IMR-90 (cell line): ENCODE results near the gene WDR17. TPM values are rescaled to one million over a fixed set of nuclear protein-coding genes. Genes with fewer than 3 reads are reported as not detected.

ENCODE experiments used
- ATAC-seq: fragments of 200-7000 bp; cut with Tn5 transposase; 2 replicates; pipeline ENCODE4 v1.9.1; 2020; ENCODE audit warnings: low read depth, mild to moderate bottlenecking, moderate library complexity
- BruUV-seq: library from RNA; stranded (reverse); fragments of 400-500 nt; replicated peaks from 2 replicates; lab custom pipeline; 2021; lab: Mats Ljungman, UMichigan
- CTCF ChIA-PET: fragments of 300-600 bp; formaldehyde crosslinking; extraction: SDS; loops from one replicate; lab custom pipeline; 2021; ENCODE audit warnings: antibody characterized with exemption; lab: Yijun Ruan, JAX
- POLR2A ChIA-PET: fragments of 300-600 bp; sonication (Branson Sonifier 250); formaldehyde crosslinking; loops from one replicate; lab custom pipeline; 2022; ENCODE audit warnings: antibody characterized with exemption; ENCODE audit not compliant: unreplicated experiment; lab: Charles Lee
- DNase-seq: peaks from one replicate; pipeline ENCODE4 v3.0.0; 2013
- H2AFZ ChIP-seq: replicated peaks from 2 replicates; pipeline ENCODE3; 2013; ENCODE audit warnings: low read length, mild to moderate bottlenecking; ENCODE audit not compliant: poor library complexity
- H2AK5ac ChIP-seq: 2 replicates; pipeline ENCODE4 v1.6.1; 2013; ENCODE audit warnings: low read depth, low read length, inconsistent platforms
- H2AK9ac ChIP-seq: replicated peaks from 2 replicates; pipeline ENCODE3; 2013; ENCODE audit warnings: mild to moderate bottlenecking, low read depth, low read length, moderate library complexity; ENCODE audit not compliant: poor library complexity
- H2BK120ac ChIP-seq: 2 replicates; pipeline ENCODE4 v1.6.1; 2013; ENCODE audit warnings: low read depth, low read length, inconsistent platforms
- H2BK15ac ChIP-seq: 3 replicates; pipeline ENCODE4 v1.6.1; 2013; ENCODE audit warnings: low read depth, low read length, inconsistent platforms
- H2BK20ac ChIP-seq: 2 replicates; pipeline ENCODE4 v1.6.1; 2013; ENCODE audit warnings: low read depth, mild to moderate bottlenecking, inconsistent platforms, low read length, moderate library complexity
- H2BK5ac ChIP-seq: 2 replicates; pipeline ENCODE4 v1.6.1; 2013; ENCODE audit warnings: mild to moderate bottlenecking, low read depth, low read length, inconsistent platforms; ENCODE audit not compliant: poor library complexity, severe bottlenecking
- H3K14ac ChIP-seq: replicated peaks from 2 replicates; pipeline ENCODE4 v1.6.1; 2013; ENCODE audit warnings: low read depth, low read length, inconsistent platforms
- H3K18ac ChIP-seq: 2 replicates; pipeline ENCODE4 v1.6.1; 2013; ENCODE audit warnings: low read depth, low read length, control low read depth
- H3K23ac ChIP-seq: 2 replicates; pipeline ENCODE4 v1.6.1; 2013; ENCODE audit warnings: low read depth, low read length, inconsistent platforms
- H3K27ac ChIP-seq: 2 replicates; pipeline ENCODE4 v1.5.1; 2013; ENCODE audit warnings: mild to moderate bottlenecking, control low read depth, low read length; ENCODE audit not compliant: insufficient read depth
- H3K27me3 ChIP-seq: 2 replicates; pipeline ENCODE4 v1.6.1; 2013; ENCODE audit warnings: low read length; ENCODE audit not compliant: control insufficient read depth, insufficient read depth
- H3K36me3 ChIP-seq: 2 replicates; pipeline ENCODE4 v1.6.1; 2013; ENCODE audit warnings: low read length, mixed read lengths; ENCODE audit not compliant: control insufficient read depth, insufficient read depth
- H3K4ac ChIP-seq: 2 replicates; pipeline ENCODE4 v1.6.1; 2013; ENCODE audit warnings: low read depth, low read length, inconsistent platforms
- H3K4me1 ChIP-seq: 2 replicates; pipeline ENCODE4 v1.6.1; 2013; ENCODE audit warnings: low read length, mixed read lengths; ENCODE audit not compliant: control insufficient read depth, insufficient read depth
- H3K4me2 ChIP-seq: 2 replicates; pipeline ENCODE4 v1.6.1; 2013; ENCODE audit warnings: low read depth, mild to moderate bottlenecking, control low read depth, low read length, moderate library complexity
- H3K4me3 ChIP-seq: 2 replicates; pipeline ENCODE4 v1.5.1; 2013; ENCODE audit warnings: low read depth, mild to moderate bottlenecking, control low read depth, low read length, moderate library complexity; ENCODE audit not compliant: insufficient read depth
- H3K56ac ChIP-seq: 2 replicates; pipeline ENCODE4 v1.6.1; 2013; ENCODE audit warnings: low read length, inconsistent platforms; ENCODE audit not compliant: insufficient read depth; ENCODE audit errors: extremely low read depth
- H3K79me1 ChIP-seq, 2 experiments: 2 replicates each; pipeline ENCODE4 v1.6.1; 2013; ENCODE audit warnings: low read length in 2 of 2, inconsistent platforms in 1 of 2, low read depth in 1 of 2
- H3K9ac ChIP-seq: 2 replicates; pipeline ENCODE4 v1.6.1; 2013; ENCODE audit warnings: low read depth, low read length, control low read depth
- H3K9me1 ChIP-seq: 2 replicates; pipeline ENCODE4 v1.6.1; 2013; ENCODE audit warnings: low read length, inconsistent platforms; ENCODE audit not compliant: insufficient read depth
- H3K9me3 ChIP-seq: 2 replicates; pipeline ENCODE4 v1.6.1; 2013; ENCODE audit warnings: low read length; ENCODE audit not compliant: control insufficient read depth, insufficient read depth
- H4K20me1 ChIP-seq: 2 replicates; pipeline ENCODE4 v1.6.1; 2013; ENCODE audit warnings: low read length, inconsistent platforms; ENCODE audit not compliant: insufficient read depth
- H4K5ac ChIP-seq: 2 replicates; pipeline ENCODE4 v1.6.1; 2013; ENCODE audit warnings: mild to moderate bottlenecking, low read depth, low read length, control low read depth
- H4K8ac ChIP-seq, 2 experiments: 2 replicates each; pipeline ENCODE4 v1.6.1; 2013; ENCODE audit warnings: low read depth in 2 of 2, low read length in 2 of 2, control low read depth in 1 of 2, inconsistent platforms in 1 of 2
- H4K91ac ChIP-seq: 2 replicates; pipeline ENCODE4 v1.6.1; 2013; ENCODE audit warnings: low read depth, low read length, inconsistent platforms; ENCODE audit not compliant: insufficient read depth
- NFE2L2 ChIP-seq: fragments of 150-350 bp; IDR thresholded peaks from 2 replicates; pipeline ENCODE4 v1.6.1; 2016; ENCODE audit warnings: low read depth, mild to moderate bottlenecking, low read length
- SMC3 ChIP-seq: fragments of 150-350 bp; IDR thresholded peaks from 2 replicates; pipeline ENCODE4 v1.6.1; 2016; ENCODE audit warnings: low read depth, mild to moderate bottlenecking, antibody characterized with exemption, low read length, moderate library complexity
- WGBS, 2 experiments: methylation state at CpG; one replicate each; pipeline versions ENCODE4 v1.1.5 to v1.1.7; 2013; ENCODE audit warnings: missing lambda C conversion rate in 2 of 2; ENCODE audit not compliant: insufficient read length in 1 of 2; ENCODE audit errors: extremely low coverage in 2 of 2; 5-methylcytosine and 5-hydroxymethylcytosine counted together
- dilution Hi-C: fragments of 300-500 bp; cut with HindIII; formaldehyde crosslinking; loops from one replicate; pipeline ENCODE4 v1.14.3; 2018; ENCODE audit warnings: low sequenced_read_pairs; ENCODE audit not compliant: unreplicated experiment
- in situ Hi-C: fragments of 300-500 bp; cut with MboI; formaldehyde crosslinking; loops from 3 replicates; pipeline ENCODE4 v1.14.3; 2019; ENCODE audit warnings: low sequenced_read_pairs, inconsistent platforms, mixed read lengths
- intact Hi-C: fragments of 100-400 bp; cut with micrococcal nuclease; formaldehyde crosslinking; loops from 2 replicates; pipeline ENCODE4 v1.10.0; 2022
- polyA plus RNA-seq, 3 experiments: library from polyadenylated mRNA; depleted of rRNA; stranded (reverse); fragments of >200 nt; gene quantifications; 2 replicates each; pipeline ENCODE4 v1.2.3, GENCODE V29; 2012; ENCODE audit warnings: low replicate concordance in 1 of 3
- total RNA-seq: library from RNA; depleted of rRNA; stranded (reverse); fragments of >200 nt; gene quantifications from 2 replicates; pipeline ENCODE4 v1.2.3, GENCODE V29; 2012
- TF ChIP-seq, protein P1 (sequence below): fragments of 150-350 bp; IDR thresholded peaks from 2 replicates; pipeline ENCODE4 v1.6.1; 2016; ENCODE audit warnings: low read depth, mild to moderate bottlenecking, low read length, moderate library complexity, borderline replicate concordance

The WDR17 gene
- total and polyA plus RNA-seq, 2 of the 4 experiments (the other 2 are of a cell fraction): 0.53 to 0.54 TPM

DNA sequence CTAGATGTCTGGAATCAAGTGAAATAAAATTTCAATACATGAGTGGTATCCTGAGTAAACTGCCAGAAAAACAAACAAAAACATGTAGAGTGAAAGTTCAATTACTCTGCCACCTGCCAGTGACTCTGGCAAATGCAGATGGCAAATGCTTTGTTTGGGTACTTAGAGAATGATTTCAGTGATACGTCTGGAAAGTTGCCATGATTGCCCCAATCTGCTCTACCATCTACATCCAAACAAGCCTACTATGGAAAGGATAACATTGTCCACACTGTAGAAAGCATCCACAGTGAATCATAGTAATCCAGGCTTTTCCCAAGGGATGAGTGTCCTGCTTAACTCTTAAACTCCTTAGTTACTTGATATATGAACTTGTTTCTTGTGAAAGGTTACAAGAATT lies 126.3 kb downstream of the WDR17 start:
- peak overlapping the region; percentile 92 for H2BK5ac ChIP-seq
- no peak overlapping the region for H3K4ac ChIP-seq
- H4K20me1 ChIP-seq: no peaks in the 10 kb centered on the region
- H2BK15ac ChIP-seq: peak overlapping the region; percentile 21; the same call in 1 of the 3 replicates
- peak overlapping the region in 1 of 2 experiments; percentile 10; a peak in 1 of 4 replicates for H4K8ac ChIP-seq
- in situ Hi-C loops: loop anchor here (10.0 kb wide), 1 partner anchor 83 kb away; no protein-coding TSS in a partner anchor
- peak overlapping the region; percentile 12; the same call in 1 of the 2 replicates for H2BK120ac ChIP-seq
- H3K27ac ChIP-seq: no peak overlapping the region
- no peak overlapping the region for H2AFZ ChIP-seq
- peak overlapping the region; percentile 45 for H2BK20ac ChIP-seq
- H3K4me3 ChIP-seq: no peak overlapping the region
- H3K9me3 ChIP-seq: no peaks in the 10 kb centered on the region
- peak overlapping the region; percentile 39; the same call in 1 of the 2 replicates for H4K5ac ChIP-seq
- no CpG with 5 or more reads among the region's 1 CpG for WGBS, 2 experiments
- H3K56ac ChIP-seq: no peak overlapping the region
- peaks cover 15% of the 10 kb centered on the region for H3K4me1 ChIP-seq
- dilution Hi-C loops: no loop called here
- no peak overlapping the region; the same call in 1 of the 2 replicates for H2AK5ac ChIP-seq
- H3K4me2 ChIP-seq: no peak overlapping the region
- intact Hi-C loops: no loop called here
- H3K14ac ChIP-seq: no peak overlapping the region
- CTCF ChIA-PET: no interaction called here
- H3K23ac ChIP-seq: no peak overlapping the region
- TF ChIP-seq, protein P1, sequence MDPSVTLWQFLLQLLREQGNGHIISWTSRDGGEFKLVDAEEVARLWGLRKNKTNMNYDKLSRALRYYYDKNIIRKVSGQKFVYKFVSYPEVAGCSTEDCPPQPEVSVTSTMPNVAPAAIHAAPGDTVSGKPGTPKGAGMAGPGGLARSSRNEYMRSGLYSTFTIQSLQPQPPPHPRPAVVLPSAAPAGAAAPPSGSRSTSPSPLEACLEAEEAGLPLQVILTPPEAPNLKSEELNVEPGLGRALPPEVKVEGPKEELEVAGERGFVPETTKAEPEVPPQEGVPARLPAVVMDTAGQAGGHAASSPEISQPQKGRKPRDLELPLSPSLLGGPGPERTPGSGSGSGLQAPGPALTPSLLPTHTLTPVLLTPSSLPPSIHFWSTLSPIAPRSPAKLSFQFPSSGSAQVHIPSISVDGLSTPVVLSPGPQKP: no peak
- TF ChIP-seq NFE2L2 (no peak), SMC3 (no peak)
- H3K9me1 ChIP-seq: 0 out of 2 replicates have a peak, but pooled peaks cover 2% of the 10 kb centered on the region
- BruUV-seq: no TSS peak
- POLR2A ChIA-PET: no interaction called here
- peak; percentile 43 for DNase-seq
- H3K79me1 ChIP-seq: no peaks in the 10 kb centered on the region
- no peaks in the 10 kb centered on the region for H3K27me3 ChIP-seq
- H3K36me3 ChIP-seq: no peaks in the 10 kb centered on the region
- peak overlapping the region; percentile 1; the same call in 1 of the 2 replicates for H3K18ac ChIP-seq
- H3K9ac ChIP-seq: no peak overlapping the region
- H4K91ac ChIP-seq: no peak overlapping the region
- ATAC-seq: no peak
- no peak overlapping the region for H2AK9ac ChIP-seq
